ENCODE results near the gene CFAP92.

CFAP92 gene

GRCh38 chr3:129025108-129025507 lies 31.2 kb upstream of the CFAP92 start:
- DNase-seq (ENCODE audit: low read depth): no peak

GRCh38 chr3:129023909-129024308 lies 30.0 kb upstream of the CFAP92 start:
- DNase-seq (ENCODE audit: low read depth): no peak

- no peak for DNase-seq (ENCODE audit: low read depth)
Observed at GRCh38 chr3:129023008-129023358, 29.1 kb upstream of the CFAP92 start.

- no peak for DNase-seq (ENCODE audit: low read depth)
Observed at GRCh38 chr3:129022114-129023007, 28.5 kb upstream of the CFAP92 start.

- DNase-seq (ENCODE audit: low read depth): no peak
Observed at GRCh38 chr3:129021140-129021551, 27.3 kb upstream of the CFAP92 start.

GRCh38 chr3:129020691-129021090 lies 26.8 kb upstream of the CFAP92 start:
- DNase-seq (ENCODE audit: low read depth): no peak

- no peak for DNase-seq (ENCODE audit: low read depth)
Observed at GRCh38 chr3:129019266-129019665, 25.4 kb upstream of the CFAP92 start.

GRCh38 chr3:129018751-129019150 lies 24.9 kb upstream of the CFAP92 start:
- no peak for DNase-seq (ENCODE audit: low read depth)

GRCh38 chr3:129018271-129018670 lies 24.4 kb upstream of the CFAP92 start:
- DNase-seq (ENCODE audit: low read depth): no peak

GRCh38 chr3:129017484-129017899 lies 23.6 kb upstream of the CFAP92 start:
- DNase-seq (ENCODE audit: low read depth): no peak

GRCh38 chr3:129016720-129017483 lies 23.0 kb upstream of the CFAP92 start:
- no peak for DNase-seq (ENCODE audit: low read depth)

GRCh38 chr3:129016356-129016719 lies 22.5 kb upstream of the CFAP92 start:
- no peak for DNase-seq (ENCODE audit: low read depth)

- DNase-seq (ENCODE audit: low read depth): no peak
Observed at GRCh38 chr3:129015388-129016105, 21.7 kb upstream of the CFAP92 start.

GRCh38 chr3:129014793-129015345 lies 21.0 kb upstream of the CFAP92 start:
- no peak for DNase-seq (ENCODE audit: low read depth)

GRCh38 chr3:129014148-129014547 lies 20.3 kb upstream of the CFAP92 start:
- no peak for DNase-seq (ENCODE audit: low read depth)

GRCh38 chr3:129013491-129013891 lies 19.6 kb upstream of the CFAP92 start:
- DNase-seq (ENCODE audit: low read depth): no peak

GRCh38 chr3:129010310-129010956 lies 16.6 kb upstream of the CFAP92 start:
- DNase-seq (ENCODE audit: low read depth): no peak

GRCh38 chr3:129009266-129009665 lies 15.4 kb upstream of the CFAP92 start:
- no peak for DNase-seq (ENCODE audit: low read depth)

- no peak for DNase-seq (ENCODE audit: low read depth)
Observed at GRCh38 chr3:129007792-129008191, 13.9 kb upstream of the CFAP92 start.

GRCh38 chr3:129006864-129007263 lies 13.0 kb upstream of the CFAP92 start:
- DNase-seq (ENCODE audit: low read depth): no peak

GRCh38 chr3:129005526-129006303 lies 11.8 kb upstream of the CFAP92 start:
- DNase-seq (ENCODE audit: low read depth): no peak
